Loucy (cell line): ENCODE data around the gene KIR2DL4.
"Not testable (repeated sequence)": the region's sequence is repeated elsewhere in the genome, so short reads cannot be mapped to it uniquely, and the experiment has no call there.

Experiments used
- EZH2phosphoT487 ChIP-seq: fragments of 200-600 bp; IDR thresholded peaks from 2 replicates; pipeline ENCODE4 v1.6.1; 2018; ENCODE audit warnings: antibody characterized with exemption, mild to moderate bottlenecking, moderate library complexity, borderline replicate concordance
- TF ChIP-seq, protein P1 (sequence below): fragments of 200-600 bp; sonication (generic); conservative IDR thresholded peaks from 2 replicates; pipeline ENCODE4 v1.5.1; 2014; ENCODE audit warnings: mild to moderate bottlenecking, antibody characterized with exemption, low read length

DNA sequence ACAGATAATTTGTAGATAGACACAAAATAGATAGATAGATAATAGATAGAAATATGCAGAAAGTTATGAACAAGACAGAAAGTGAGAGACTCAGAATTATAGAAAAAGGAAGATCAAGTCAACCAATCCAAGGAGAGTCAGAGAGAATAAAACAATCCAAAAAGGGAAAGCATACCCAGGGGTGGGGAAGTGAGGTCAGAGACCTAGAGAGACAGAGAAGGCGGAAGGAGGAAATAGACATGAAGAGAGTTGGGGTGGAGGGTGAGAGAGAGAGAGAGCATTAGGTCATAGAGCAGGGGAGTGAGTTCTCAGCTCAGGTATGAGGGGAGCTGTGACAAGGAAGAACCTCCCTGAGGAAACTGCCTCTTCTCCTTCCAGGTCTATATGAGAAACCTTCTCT is 51.8 kb downstream of the KIR2DL4 start:
- TF ChIP-seq EZH2phosphoT487: not testable (repeated sequence)
- TF ChIP-seq, protein P1, sequence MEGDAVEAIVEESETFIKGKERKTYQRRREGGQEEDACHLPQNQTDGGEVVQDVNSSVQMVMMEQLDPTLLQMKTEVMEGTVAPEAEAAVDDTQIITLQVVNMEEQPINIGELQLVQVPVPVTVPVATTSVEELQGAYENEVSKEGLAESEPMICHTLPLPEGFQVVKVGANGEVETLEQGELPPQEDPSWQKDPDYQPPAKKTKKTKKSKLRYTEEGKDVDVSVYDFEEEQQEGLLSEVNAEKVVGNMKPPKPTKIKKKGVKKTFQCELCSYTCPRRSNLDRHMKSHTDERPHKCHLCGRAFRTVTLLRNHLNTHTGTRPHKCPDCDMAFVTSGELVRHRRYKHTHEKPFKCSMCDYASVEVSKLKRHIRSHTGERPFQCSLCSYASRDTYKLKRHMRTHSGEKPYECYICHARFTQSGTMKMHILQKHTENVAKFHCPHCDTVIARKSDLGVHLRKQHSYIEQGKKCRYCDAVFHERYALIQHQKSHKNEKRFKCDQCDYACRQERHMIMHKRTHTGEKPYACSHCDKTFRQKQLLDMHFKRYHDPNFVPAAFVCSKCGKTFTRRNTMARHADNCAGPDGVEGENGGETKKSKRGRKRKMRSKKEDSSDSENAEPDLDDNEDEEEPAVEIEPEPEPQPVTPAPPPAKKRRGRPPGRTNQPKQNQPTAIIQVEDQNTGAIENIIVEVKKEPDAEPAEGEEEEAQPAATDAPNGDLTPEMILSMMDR: not testable (repeated sequence)
